A549 (cell line): ENCODE measurements around the gene SERPINA4. TPM values are rescaled to one million over a fixed set of nuclear protein-coding genes. Genes with fewer than 3 reads are reported as not detected.

Experiments used
- ATAC-seq, 2 experiments: fragments of 200-7000 bp in 1 of 2; fragments of >200 bp in 1 of 2; cut with Nextera tagmentation in 1 of 2; cut with Tn5 transposase in 1 of 2; 3 replicates each; pipeline versions ENCODE4 v1.8.0 to v1.9.1; 2018 to 2020; ENCODE audit warnings: mild to moderate bottlenecking in 1 of 2, moderate library complexity in 1 of 2
- CTCF ChIA-PET: fragments of 300-600 bp; sonication (Branson Sonifier 250); formaldehyde crosslinking; extraction: SDS; loops from one replicate; lab custom pipeline; 2021; ENCODE audit warnings: antibody characterized with exemption, inconsistent platforms; lab: Yijun Ruan, JAX
- POLR2A ChIA-PET: fragments of 350-600 bp; formaldehyde crosslinking; extraction: SDS; loops from one replicate; lab custom pipeline; 2021; ENCODE audit warnings: antibody characterized with exemption, inconsistent platforms; lab: Yijun Ruan, JAX
- DNase-seq, 2 experiments: peaks; one replicate each; pipeline versions ENCODE4 v3.0.0 to v3.0.0-alpha.2; 2011 to 2016; ENCODE audit warnings: low read depth in 1 of 2, low spot score in 1 of 2
- FAIRE-seq: peaks from 2 replicates; lab custom pipeline; 2011; peaks lifted over from hg19 to GRCh38; lab: Jason Lieb, UNC
- H3K27ac ChIP-seq, 2 experiments: fragments of >200 bp; sonication (Bioruptor Twin); formaldehyde crosslinking; 3 replicates each; pipeline ENCODE4 v1.5.1; 2016 to 2017
- H3K4me1 ChIP-seq: fragments of >200 bp; sonication (Bioruptor Twin); formaldehyde crosslinking; 3 replicates; pipeline ENCODE4 v1.6.1; 2016
- H3K4me2 ChIP-seq: fragments of >200 bp; sonication (Bioruptor Twin); formaldehyde crosslinking; 3 replicates; pipeline ENCODE4 v1.6.1; 2016
- H3K4me3 ChIP-seq: fragments of >200 bp; sonication (Bioruptor Twin); formaldehyde crosslinking; 3 replicates; pipeline ENCODE4 v1.5.1; 2016
- H3K9me3 ChIP-seq: fragments of >200 bp; sonication (Bioruptor Twin); formaldehyde crosslinking; 3 replicates; pipeline ENCODE4 v1.6.1; 2016
- FOXS1 ChIP-seq: fragments of 250-450 bp; sonication (Bioruptor Pico); IDR thresholded peaks from 2 replicates; pipeline ENCODE4 v1.5.0; 2020; ENCODE audit warnings: mild to moderate bottlenecking, moderate library complexity
- GATA3 ChIP-seq: IDR thresholded peaks from 2 replicates; pipeline ENCODE4 v1.6.1; 2012; ENCODE audit warnings: borderline replicate concordance
- HDAC2 ChIP-seq: fragments of 200-600 bp; sonication (generic); IDR thresholded peaks from 2 replicates; pipeline ENCODE4 v1.6.1; 2016
- HES2 ChIP-seq: fragments of >200 bp; sonication (Bioruptor Twin); formaldehyde crosslinking; IDR thresholded peaks from 2 replicates; pipeline ENCODE4 v1.6.1; 2016
- HMGXB4 ChIP-seq: fragments of 250-450 bp; sonication (Bioruptor Pico); IDR thresholded peaks from 2 replicates; pipeline ENCODE4 v1.5.0; 2021; ENCODE audit warnings: mild to moderate bottlenecking, moderate library complexity, borderline replicate concordance
- HOXA7 ChIP-seq: fragments of 250-450 bp; sonication (Bioruptor Pico); IDR thresholded peaks from 2 replicates; pipeline ENCODE4 v1.5.0; 2020; ENCODE audit warnings: mild to moderate bottlenecking, moderate library complexity
- HOXB13 ChIP-seq: fragments of 250-450 bp; sonication (Bioruptor Pico); IDR thresholded peaks from 2 replicates; pipeline ENCODE4 v1.5.0; 2020; ENCODE audit warnings: low read depth, mild to moderate bottlenecking, moderate library complexity
- HOXB5 ChIP-seq: fragments of 250-450 bp; sonication (Bioruptor Pico); IDR thresholded peaks from 2 replicates; pipeline ENCODE4 v1.5.0; 2020; ENCODE audit warnings: mild to moderate bottlenecking, moderate library complexity
- NFE2L2 ChIP-seq: fragments of 150-350 bp; conservative IDR thresholded peaks from 2 replicates; pipeline ENCODE4 v1.6.1; 2014; ENCODE audit warnings: low read length
- NR3C1 ChIP-seq: fragments of >200 bp; sonication (Bioruptor Twin); formaldehyde crosslinking; IDR thresholded peaks from 3 replicates; pipeline ENCODE4 v1.6.1; 2017
- PHF8 ChIP-seq: fragments of 200-600 bp; sonication (generic); IDR thresholded peaks from 2 replicates; pipeline ENCODE4 v1.6.1; 2016; ENCODE audit warnings: low read depth, mild to moderate bottlenecking, antibody characterized with exemption, moderate library complexity, borderline replicate concordance
- RARB ChIP-seq: fragments of 250-450 bp; sonication (Bioruptor Pico); IDR thresholded peaks from 2 replicates; pipeline ENCODE4 v1.8.0; 2021; ENCODE audit warnings: mild to moderate bottlenecking, moderate library complexity
- RCOR1 ChIP-seq: fragments of 150-350 bp; IDR thresholded peaks from 2 replicates; pipeline ENCODE4 v1.6.1; 2014; ENCODE audit warnings: antibody characterized with exemption, low read length, low read depth
- REST ChIP-seq: fragments of 200-600 bp; sonication (generic); IDR thresholded peaks from 2 replicates; pipeline ENCODE4 v1.6.1; 2016; ENCODE audit warnings: antibody characterized with exemption, mild to moderate bottlenecking, moderate library complexity
- SREBF2 ChIP-seq: fragments of 450-650 bp; IDR thresholded peaks from 2 replicates; pipeline ENCODE4 v1.6.1; 2014; ENCODE audit warnings: mild to moderate bottlenecking, moderate library complexity
- ZC3H11A ChIP-seq: fragments of 450-650 bp; IDR thresholded peaks from 2 replicates; pipeline ENCODE4 v1.6.1; 2014; ENCODE audit warnings: antibody characterized with exemption, mild to moderate bottlenecking
- ZNF302 ChIP-seq: fragments of 250-450 bp; sonication (Bioruptor Pico); IDR thresholded peaks from 2 replicates; pipeline ENCODE4 v1.9.0; 2021; ENCODE audit warnings: inconsistent platforms, mild to moderate bottlenecking, moderate library complexity
- ZSCAN20 ChIP-seq: fragments of 250-450 bp; sonication (Bioruptor Pico); IDR thresholded peaks from 2 replicates; pipeline ENCODE4 v1.8.0; 2022; ENCODE audit warnings: mild to moderate bottlenecking, moderate library complexity
- WGBS: methylation state at CpG from one replicate; pipeline ENCODE4 v1.1.6; 2017; ENCODE audit errors: missing lambda C conversion rate; 5-methylcytosine and 5-hydroxymethylcytosine counted together
- polyA plus RNA-seq, 4 experiments: library from polyadenylated mRNA; depleted of rRNA in 3 of 4; stranded (reverse); fragments of >200 nt; fragmentation: RNase III in 1 of 4; extraction: RNeasy Plus Mini Kit Qiagen cat#74134 plus additional on column Dnase treatment in 1 of 4; gene quantifications; 2 replicates in 3 of 4; 3 replicates in 1 of 4; pipeline ENCODE4 v1.2.3, GENCODE V29; 2011 to 2017

The SERPINA4 gene
- polyA plus RNA-seq, 2 of the 4 experiments (the other 2 are of a cell fraction): 0.08 TPM; not detected in 1

DNA sequence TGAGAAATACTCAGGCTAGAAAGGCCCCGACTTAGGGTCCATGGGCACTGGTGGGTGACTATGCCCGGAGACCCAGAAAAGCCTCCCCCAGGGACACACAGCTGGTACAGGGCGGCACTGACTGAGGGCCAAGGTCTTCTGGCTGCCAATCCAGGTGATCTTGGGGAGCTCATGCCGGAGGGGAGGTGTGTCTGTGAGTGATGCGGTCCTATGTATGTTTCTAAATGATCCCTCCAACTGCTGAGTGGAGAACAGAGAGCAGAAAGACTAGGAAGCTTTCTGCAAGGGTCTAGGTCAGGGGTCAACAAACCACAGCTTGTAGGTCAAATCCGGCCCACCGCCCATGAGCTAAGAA is 391 bp downstream of the SERPINA4 start:
- peaks cover 6% of the 10 kb centered on the region; the same call in 1 of the 3 replicates for H3K9me3 ChIP-seq
- FAIRE-seq: no peak
- no peak overlapping the region for H3K27ac ChIP-seq
- TF ChIP-seq HES2 (no peak), RCOR1 (no peak), HOXB13 (CRISPR knock-in tag) (no peak), REST (no peak), ZNF302 (CRISPR knock-in tag) (no peak), GATA3 (no peak), HOXA7 (CRISPR knock-in tag) (no peak), ZSCAN20 (CRISPR knock-in tag) (no peak), HOXB5 (CRISPR knock-in tag) (no peak), ZC3H11A (no peak), HMGXB4 (no peak), NFE2L2 (no peak), PHF8 (no peak)
- TF ChIP-seq, all 56 proteins: peak for 0
- H3K4me2 ChIP-seq: no peak overlapping the region
- ATAC-seq (no peak), DNase-seq (no peak)
- POLR2A ChIA-PET: no interaction called here
- H3K4me1 ChIP-seq: no peaks in the 10 kb centered on the region
- CTCF ChIA-PET: interaction anchor here (1.3 to 9.3 kb wide), 4 partner anchors 9 to 75 kb away, joined by 3 to 70 read pairs (median 6); no protein-coding TSS in a partner anchor
- 61% methylated on average over 7 of the region's 7 CpGs for WGBS
- H3K4me3 ChIP-seq: no peak overlapping the region

DNA sequence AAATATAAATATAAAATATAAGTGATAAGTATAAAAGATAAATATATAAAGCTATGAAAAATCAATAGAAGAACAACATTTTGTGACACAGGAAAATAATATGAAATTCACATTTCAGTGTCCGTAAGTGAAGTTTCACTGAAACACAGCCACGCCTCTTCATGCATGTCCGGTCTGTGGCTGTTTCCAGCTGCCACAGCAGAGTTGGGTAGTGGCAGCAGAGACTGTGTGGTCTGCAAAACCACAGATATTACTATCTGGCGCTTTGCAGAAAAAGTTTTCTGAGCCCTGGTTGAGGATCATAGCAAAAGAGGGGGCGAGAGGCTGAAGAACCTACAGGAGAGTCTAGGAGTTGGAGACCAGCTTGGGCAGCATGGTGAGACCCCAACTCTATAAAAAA is 780 bp downstream of the SERPINA4 start:
- DNase-seq (no peak), FAIRE-seq (no peak), ATAC-seq (no peak)
- no peak overlapping the region for H3K27ac ChIP-seq
- ChIA-PET POLR2A (no interaction called here), CTCF (interaction anchor here (1.3 to 9.3 kb wide), 4 partner anchors 8 to 76 kb away, joined by 3 to 70 read pairs (median 6); no protein-coding TSS in a partner anchor)
- WGBS: 74% methylated on average over 5 of the region's 5 CpGs
- H3K9me3 ChIP-seq: peaks cover 5% of the 10 kb centered on the region; the same call in 1 of the 3 replicates
- TF ChIP-seq NR3C1 (no peak), HDAC2 (no peak), HOXB5 (CRISPR knock-in tag) (no peak), REST (no peak), SREBF2 (no peak), ZSCAN20 (CRISPR knock-in tag) (no peak), RARB (CRISPR knock-in tag) (no peak), FOXS1 (CRISPR knock-in tag) (no peak)
- no peak overlapping the region for H3K4me3 ChIP-seq
- no peak overlapping the region for H3K4me2 ChIP-seq
- H3K4me1 ChIP-seq: no peaks in the 10 kb centered on the region
